HG02571 (cell line): ENCODE measurements around the gene KERA.

Source experiments
- ATAC-seq: cut with Tn5 transposase; IDR thresholded peaks from one replicate; pipeline ENCODE4 v1.9.1; 2021; ENCODE audit warnings: mild to moderate bottlenecking, moderate library complexity; ENCODE audit not compliant: unreplicated experiment

KERA gene

DNA sequence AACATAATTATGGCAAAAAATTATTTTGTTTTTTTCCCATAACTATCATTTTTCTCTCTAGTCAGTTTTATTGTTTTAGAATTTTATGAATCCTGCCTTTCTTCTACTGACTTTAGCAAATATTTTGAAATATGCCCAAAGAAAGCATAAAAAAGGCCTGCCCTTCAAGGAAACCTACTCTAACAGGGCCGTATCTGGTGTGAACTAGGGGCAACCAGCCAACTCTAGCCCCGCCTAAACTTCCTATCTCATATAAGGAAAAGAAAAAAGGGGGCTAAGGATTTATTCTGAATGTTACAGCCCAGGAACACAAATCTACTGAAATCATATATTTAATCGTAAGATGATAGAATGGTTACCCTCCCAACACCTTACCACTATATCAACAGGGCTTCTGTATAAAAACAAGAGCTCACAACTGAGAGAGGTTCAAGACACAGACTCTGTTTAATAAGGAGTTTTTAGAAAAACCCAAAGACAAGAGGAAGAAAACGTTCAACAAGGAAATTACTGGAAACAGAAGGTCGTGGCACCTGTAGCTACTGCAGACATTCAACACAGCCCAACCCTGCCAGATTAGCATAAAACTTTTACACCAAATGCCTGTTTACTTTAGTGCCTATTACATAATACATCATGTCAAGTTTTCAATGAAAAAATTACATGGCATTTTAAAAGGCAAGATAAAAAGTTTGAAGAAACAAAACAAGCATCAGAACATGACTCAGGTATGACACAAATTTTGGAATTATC lies 40.1 kb downstream of the KERA start:
- ATAC-seq = no peak

DNA sequence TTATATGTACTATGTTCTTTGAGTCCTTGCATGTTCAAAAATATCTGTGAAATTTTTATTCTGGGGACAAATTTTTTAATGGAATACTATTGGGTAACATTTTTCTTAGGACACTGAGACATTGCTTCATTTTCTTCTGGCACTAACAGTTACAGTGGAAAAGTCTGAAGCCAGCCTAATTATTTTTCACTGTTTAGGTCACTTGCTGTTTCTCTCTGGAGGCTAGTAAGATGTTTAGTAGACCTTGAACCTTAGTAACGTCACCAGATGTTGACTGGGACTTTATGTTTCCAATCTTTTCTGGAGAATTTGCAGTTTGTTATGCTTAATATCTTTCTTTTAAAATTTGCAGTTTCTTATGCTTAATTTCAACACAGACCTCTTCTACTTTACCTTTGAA lies 40.8 kb downstream of the KERA start:
- ATAC-seq = no peak

DNA sequence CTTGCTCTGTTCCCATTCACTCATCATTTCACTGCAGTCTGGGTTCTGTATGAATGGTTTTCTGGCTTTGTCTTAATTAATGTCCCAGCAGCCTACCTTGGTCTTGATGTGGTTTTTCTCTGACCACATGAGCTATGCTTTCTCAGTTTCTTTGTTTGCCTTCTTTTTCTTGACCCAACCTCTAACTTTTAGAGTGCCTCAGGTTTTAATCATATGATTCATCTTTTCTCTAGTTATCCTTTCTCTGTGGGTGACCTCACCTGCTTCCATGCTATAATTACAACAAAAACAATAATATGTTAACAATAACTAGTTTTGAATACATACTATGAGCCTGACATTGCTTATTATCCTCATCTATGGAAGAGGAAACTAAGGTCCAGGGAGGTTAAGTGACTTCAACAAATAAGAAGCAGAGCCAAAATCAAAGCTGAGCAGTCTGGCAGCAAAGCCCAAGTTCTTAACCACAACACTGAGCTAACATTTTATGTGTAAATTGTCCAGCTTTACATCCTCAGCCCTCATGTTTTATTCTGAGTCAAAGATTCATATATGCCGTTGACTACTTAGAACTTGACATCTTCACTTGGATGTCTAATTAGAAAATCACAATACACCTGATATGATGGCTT lies 48.4 kb downstream of the KERA start:
- ATAC-seq = peak; percentile 86

DNA sequence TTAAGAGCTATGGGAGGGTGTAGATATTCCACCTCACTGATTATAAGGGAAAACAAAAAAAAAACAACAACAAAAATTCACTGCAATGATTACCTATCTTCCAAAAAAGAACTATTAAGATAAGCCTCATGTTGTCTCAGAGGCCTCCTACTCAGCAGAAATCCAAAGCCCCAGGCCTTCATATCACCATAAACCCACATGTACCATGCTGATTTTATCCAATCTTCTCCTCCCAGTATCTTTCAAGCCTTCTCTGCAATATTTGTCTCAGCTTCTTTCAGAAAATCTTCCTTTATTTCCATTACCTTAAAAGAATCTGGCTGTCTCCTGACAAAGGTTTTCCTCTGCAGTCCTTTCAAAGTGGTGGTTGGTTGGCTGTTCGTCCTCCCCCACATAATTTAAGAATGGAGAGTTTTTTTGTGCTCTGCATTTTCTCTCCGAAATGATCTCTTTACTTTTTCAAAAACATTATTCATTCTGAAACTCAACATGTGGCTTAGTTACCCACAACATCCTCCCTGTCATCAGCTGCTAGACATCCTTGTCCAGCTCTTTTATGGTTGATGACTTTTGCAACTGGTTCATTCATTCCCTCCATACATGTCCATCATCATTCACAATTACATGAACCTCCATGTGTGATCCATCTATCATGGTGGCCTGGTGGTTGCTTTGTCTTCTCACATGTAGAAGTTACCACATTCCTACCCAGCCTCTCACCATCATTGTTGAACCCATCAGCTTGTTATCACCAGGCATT lies 50.1 kb downstream of the KERA start:
- ATAC-seq = peak; percentile 76

DNA sequence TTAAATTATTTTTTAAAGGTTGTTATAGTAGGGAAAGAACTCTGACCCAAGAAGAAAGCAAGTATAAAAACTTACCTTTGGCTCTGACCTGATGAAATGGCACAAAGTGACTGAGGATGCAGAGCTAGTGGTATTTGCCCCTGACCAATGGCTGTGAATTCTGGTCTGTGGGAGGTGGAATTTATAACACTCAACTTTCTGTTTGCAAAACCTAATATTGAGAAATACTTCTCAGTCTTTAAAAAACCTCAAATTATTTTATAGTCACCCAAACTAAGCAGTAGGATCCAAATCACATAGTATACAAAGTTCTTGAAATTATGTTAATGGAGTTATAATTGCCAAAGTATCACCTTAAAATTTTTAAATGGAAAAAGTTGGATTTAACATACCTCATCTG lies 53.0 kb downstream of the KERA start, which contains the start of gene EPYC:
TSS of gene EPYC (minus strand) at position 101 of the 400 bp plus-strand sequence. CDS start 2,407 bp downstream, outside the sequence.
- ATAC-seq = no peak

DNA sequence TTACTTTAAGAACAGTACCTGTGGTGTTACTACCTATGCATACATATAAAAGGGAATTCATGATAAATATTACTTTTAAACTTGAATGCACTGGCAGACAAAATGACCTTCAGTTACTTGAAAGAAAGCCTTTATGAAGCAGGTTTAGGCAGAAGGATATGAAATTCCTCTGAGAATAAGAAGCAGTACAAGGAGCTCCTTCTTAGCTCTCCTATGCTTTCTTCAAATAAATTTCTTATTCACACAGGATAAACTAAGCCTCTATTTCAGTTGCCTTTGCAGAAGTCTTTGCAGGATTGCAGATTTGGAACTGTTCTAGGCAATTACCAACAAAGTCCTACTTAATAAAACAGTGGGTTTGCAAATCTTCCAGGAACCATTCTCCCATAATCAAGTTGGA lies 54.1 kb downstream of the KERA start:
- ATAC-seq = no peak

DNA sequence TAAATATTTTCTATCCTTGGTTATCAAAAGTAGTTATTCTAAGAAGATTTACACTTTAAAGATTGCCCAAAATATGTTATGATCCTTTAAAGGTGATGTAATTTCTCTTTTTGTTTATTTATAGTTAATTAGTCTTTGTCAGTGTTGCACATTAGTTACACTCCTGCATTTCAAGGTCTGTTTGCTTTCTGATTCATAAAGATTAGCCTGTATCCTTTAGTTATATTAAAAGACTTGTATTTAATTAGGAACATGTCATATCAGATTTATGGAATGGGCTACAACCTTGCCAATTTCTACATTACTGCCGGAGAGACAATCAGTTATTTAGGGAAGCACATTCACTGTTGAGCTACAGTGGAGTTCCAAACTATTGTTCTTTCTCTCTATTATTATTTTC lies 56.5 kb downstream of the KERA start:
- no peak for ATAC-seq
